Cardiac muscle cell (in vitro differentiated cells and primary cell): ENCODE results near the gene MCM7. TPM values are rescaled to one million over a fixed set of nuclear protein-coding genes. Genes with fewer than 3 reads are reported as not detected.

Experiments used
- DNase-seq, 2 donors: peaks; one replicate each; pipeline versions ENCODE4 v3.0.0 to v3.0.0-alpha.2; 2010 to 2017; ENCODE audit warnings: low read depth in 1 of 2, low spot score in 1 of 2
- H3K27ac ChIP-seq: fragments of 200-600 bp; sonication (generic); 2 replicates; pipeline ENCODE4 v1.5.1; 2016
- H3K27me3 ChIP-seq: fragments of 200-600 bp; sonication (generic); 2 replicates; pipeline ENCODE4 v1.6.0; 2016; ENCODE audit warnings: control low read depth
- H3K36me3 ChIP-seq: fragments of 200-600 bp; sonication (generic); 2 replicates; pipeline ENCODE4 v1.5.1; 2016; ENCODE audit warnings: control low read depth
- H3K4me1 ChIP-seq: fragments of 200-600 bp; sonication (generic); 2 replicates; pipeline ENCODE4 v1.8.1; 2017; ENCODE audit warnings: low read depth, mild to moderate bottlenecking, mixed run types
- H3K4me3 ChIP-seq: fragments of 200-600 bp; sonication (generic); 2 replicates; pipeline ENCODE4 v1.5.1; 2016; ENCODE audit warnings: mild to moderate bottlenecking
- H3K9me3 ChIP-seq: fragments of 200-600 bp; sonication (generic); 2 replicates; pipeline ENCODE4 v1.5.1; 2017; ENCODE audit warnings: low read depth, mild to moderate bottlenecking, control low read depth
- CTCF ChIP-seq: IDR thresholded peaks from 2 replicates; pipeline ENCODE4 v1.5.1; 2012; ENCODE audit warnings: low read depth, mild to moderate bottlenecking, low read length
- polyA plus RNA-seq: library from polyadenylated mRNA; unstranded; fragments of >200 nt; fragmentation: Nextera tagmentation; extraction: Ambion mirVana; gene quantifications from 2 replicates; pipeline ENCODE4 v1.2.1, GENCODE V29; 2016
- total RNA-seq: library from RNA; depleted of rRNA; stranded (reverse); fragments of >200 nt; gene quantifications from 2 replicates; pipeline ENCODE4 v1.2.3, GENCODE V29; 2016

The MCM7 gene
- total and polyA plus RNA-seq, 2 experiments from 2014 or later: 68.9 to 105 TPM

GRCh38 chr7:100064162-100064561 is 37.0 kb downstream of the MCM7 start:
- Histone ChIP-seq H3K4me3 (no peak overlapping the region), H3K9me3 (no peaks in the 10 kb centered on the region), H3K36me3 (peaks cover 16% of the 10 kb centered on the region), H3K27me3 (no peaks in the 10 kb centered on the region), H3K4me1 (peaks cover 4% of the 10 kb centered on the region), H3K27ac (no peak overlapping the region)
- no peak for TF ChIP-seq CTCF
- no peak for DNase-seq

GRCh38 chr7:100063376-100063775 is 37.8 kb downstream of the MCM7 start:
- no peaks in the 10 kb centered on the region for H3K9me3 ChIP-seq
- DNase-seq: no peak
- peaks cover 4% of the 10 kb centered on the region for H3K4me1 ChIP-seq
- H3K36me3 ChIP-seq: peaks cover 18% of the 10 kb centered on the region
- no peak overlapping the region for H3K27ac ChIP-seq
- no peak for TF ChIP-seq CTCF
- H3K4me3 ChIP-seq: no peak overlapping the region
- no peaks in the 10 kb centered on the region for H3K27me3 ChIP-seq

- TF ChIP-seq CTCF: no peak
- no peak overlapping the region for H3K27ac ChIP-seq
- peaks cover 34% of the 10 kb centered on the region for H3K36me3 ChIP-seq
- no peak for DNase-seq
- H3K4me1 ChIP-seq: peaks cover 4% of the 10 kb centered on the region
- no peaks in the 10 kb centered on the region for H3K9me3 ChIP-seq
- no peak overlapping the region for H3K4me3 ChIP-seq
- H3K27me3 ChIP-seq: no peaks in the 10 kb centered on the region
Measured at GRCh38 chr7:100061518-100062193, 39.5 kb downstream of the MCM7 start.

- TF ChIP-seq CTCF: no peak
- H3K9me3 ChIP-seq: no peaks in the 10 kb centered on the region
- no peak overlapping the region for H3K27ac ChIP-seq
- H3K4me1 ChIP-seq: no peaks in the 10 kb centered on the region
- no peak overlapping the region for H3K4me3 ChIP-seq
- H3K36me3 ChIP-seq: peaks cover 32% of the 10 kb centered on the region
- H3K27me3 ChIP-seq: no peaks in the 10 kb centered on the region
- DNase-seq: no peak
Measured at GRCh38 chr7:100059251-100059739, 41.9 kb downstream of the MCM7 start.

- no peak for DNase-seq
- Histone ChIP-seq H3K36me3 (peaks cover 25% of the 10 kb centered on the region), H3K4me1 (no peaks in the 10 kb centered on the region), H3K9me3 (no peaks in the 10 kb centered on the region), H3K4me3 (no peak overlapping the region), H3K27ac (no peak overlapping the region), H3K27me3 (no peaks in the 10 kb centered on the region)
- no peak for TF ChIP-seq CTCF
Measured at GRCh38 chr7:100057006-100057405, 44.2 kb downstream of the MCM7 start.
